Activated CD8-positive, alpha-beta memory T cell treated with anti-CD3 and anti-CD28 coated beads, Interleukin-2, amount 10 ng/mL, durations not matched to agents 7 days and 5 days (primary cell): ENCODE measurements around the gene DCLK1. TPM values are rescaled to one million over a fixed set of nuclear protein-coding genes. Genes with fewer than 3 reads are reported as not detected.

ENCODE experiments used
- ATAC-seq: fragments of 150-1000 bp; cut with Tn5 transposase; one replicate; pipeline ENCODE4 v1.10.0; 2021; ENCODE audit warnings: moderate library complexity
- CTCF ChIA-PET: fragments of 350-600 bp; sonication (Branson Sonifier 250); formaldehyde crosslinking; loops from one replicate; lab custom pipeline; 2021; ENCODE audit warnings: antibody characterized with exemption; lab: Charles Lee
- DNase-seq: peaks from one replicate; pipeline ENCODE4 v3.0.0-alpha.2; 2020
- H3K27ac Mint-ChIP-seq: one replicate; pipeline ENCODE4 v1.8.0; 2021; ENCODE audit warnings: mild to moderate bottlenecking, mixed read lengths
- H3K27me3 Mint-ChIP-seq: one replicate; pipeline ENCODE4 v1.8.0; 2021; ENCODE audit warnings: mixed read lengths
- H3K36me3 Mint-ChIP-seq: one replicate; pipeline ENCODE4 v1.8.0; 2021; ENCODE audit warnings: mild to moderate bottlenecking, mixed read lengths
- H3K4me1 Mint-ChIP-seq: one replicate; pipeline ENCODE4 v1.8.0; 2021; ENCODE audit warnings: mixed read lengths
- H3K4me3 Mint-ChIP-seq: one replicate; pipeline ENCODE4 v1.8.0; 2021; ENCODE audit warnings: mild to moderate bottlenecking, moderate library complexity, mixed read lengths
- H3K9me3 Mint-ChIP-seq: one replicate; pipeline ENCODE4 v1.8.0; 2022; ENCODE audit warnings: low read depth, mixed read lengths
- total RNA-seq, 2 experiments: library from RNA; stranded (reverse); gene quantifications; one replicate each; pipeline ENCODE4 v1.2.3, GENCODE V29; 2021

DCLK1 gene
- total RNA-seq, 2 experiments from 2014 or later: not detected

GRCh38 chr13:35865341-35866240, 265.6 kb downstream of the DCLK1 start:
- H3K9me3 Mint-ChIP-seq: peaks cover 7% of the 10 kb centered on the region
- no peak for ATAC-seq
- CTCF ChIA-PET: no interaction called here
- H3K36me3 Mint-ChIP-seq: no peaks in the 10 kb centered on the region
- H3K27ac Mint-ChIP-seq: no peak overlapping the region
- no peaks in the 10 kb centered on the region for H3K4me1 Mint-ChIP-seq
- no peak for DNase-seq
- H3K27me3 Mint-ChIP-seq: no peaks in the 10 kb centered on the region
- no peak overlapping the region for H3K4me3 Mint-ChIP-seq

GRCh38 chr13:35860661-35861060, 270.5 kb downstream of the DCLK1 start:
- no peak for ATAC-seq
- no peak for DNase-seq
- CTCF ChIA-PET: no interaction called here
- Mint-ChIP-seq H3K4me3 (no peak overlapping the region), H3K27ac (no peak overlapping the region), H3K36me3 (no peaks in the 10 kb centered on the region), H3K4me1 (peaks cover 1% of the 10 kb centered on the region), H3K27me3 (no peaks in the 10 kb centered on the region), H3K9me3 (peaks cover 7% of the 10 kb centered on the region)

- Mint-ChIP-seq H3K27ac (no peak overlapping the region), H3K9me3 (peaks cover 7% of the 10 kb centered on the region), H3K4me1 (peaks cover 2% of the 10 kb centered on the region), H3K36me3 (no peaks in the 10 kb centered on the region), H3K4me3 (no peak overlapping the region), H3K27me3 (no peaks in the 10 kb centered on the region)
- CTCF ChIA-PET: no interaction called here
- no peak for ATAC-seq
- no peak for DNase-seq
Observed at GRCh38 chr13:35859981-35860380, 271.2 kb downstream of the DCLK1 start.

- peaks cover 2% of the 10 kb centered on the region for H3K4me1 Mint-ChIP-seq
- ATAC-seq: no peak
- no peak overlapping the region for H3K4me3 Mint-ChIP-seq
- H3K9me3 Mint-ChIP-seq: peaks cover 5% of the 10 kb centered on the region
- no peak for DNase-seq
- no peaks in the 10 kb centered on the region for H3K27me3 Mint-ChIP-seq
- CTCF ChIA-PET: no interaction called here
- no peak overlapping the region for H3K27ac Mint-ChIP-seq
- H3K36me3 Mint-ChIP-seq: no peaks in the 10 kb centered on the region
Observed at GRCh38 chr13:35858665-35859064, 272.5 kb downstream of the DCLK1 start.

DNA sequence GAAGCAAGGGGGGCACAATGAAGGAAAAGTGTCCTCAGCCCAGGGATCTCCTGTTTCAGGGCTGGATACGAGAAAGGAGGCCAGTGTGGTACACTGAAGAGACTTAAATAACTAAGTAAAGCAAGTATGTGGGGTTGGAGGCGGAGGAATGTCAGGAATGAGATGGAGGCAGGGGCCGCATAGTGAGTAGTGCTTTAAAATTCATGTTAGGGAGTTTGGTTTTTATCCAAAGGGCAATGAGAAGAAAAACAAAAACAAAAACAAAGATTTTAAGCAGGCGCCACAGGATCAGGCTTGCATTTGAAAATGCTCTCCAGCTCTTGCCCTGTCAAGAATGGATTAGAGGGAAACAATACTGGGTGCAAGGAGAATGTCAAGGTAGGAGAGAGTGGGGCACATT, 273.4 kb downstream of the DCLK1 start:
- no peak for ATAC-seq
- CTCF ChIA-PET: no interaction called here
- Mint-ChIP-seq H3K27ac (no peak overlapping the region), H3K27me3 (no peaks in the 10 kb centered on the region), H3K36me3 (no peaks in the 10 kb centered on the region), H3K4me3 (no peak overlapping the region), H3K9me3 (peaks cover 5% of the 10 kb centered on the region), H3K4me1 (peaks cover 2% of the 10 kb centered on the region)
- DNase-seq: no peak

- CTCF ChIA-PET: no interaction called here
- Mint-ChIP-seq H3K9me3 (no peaks in the 10 kb centered on the region), H3K27ac (no peak overlapping the region), H3K36me3 (no peaks in the 10 kb centered on the region), H3K27me3 (no peaks in the 10 kb centered on the region), H3K4me3 (no peak overlapping the region), H3K4me1 (peaks cover 2% of the 10 kb centered on the region)
- no peak for DNase-seq
- ATAC-seq: no peak
Observed at GRCh38 chr13:35856721-35857364, 274.3 kb downstream of the DCLK1 start.

DNA sequence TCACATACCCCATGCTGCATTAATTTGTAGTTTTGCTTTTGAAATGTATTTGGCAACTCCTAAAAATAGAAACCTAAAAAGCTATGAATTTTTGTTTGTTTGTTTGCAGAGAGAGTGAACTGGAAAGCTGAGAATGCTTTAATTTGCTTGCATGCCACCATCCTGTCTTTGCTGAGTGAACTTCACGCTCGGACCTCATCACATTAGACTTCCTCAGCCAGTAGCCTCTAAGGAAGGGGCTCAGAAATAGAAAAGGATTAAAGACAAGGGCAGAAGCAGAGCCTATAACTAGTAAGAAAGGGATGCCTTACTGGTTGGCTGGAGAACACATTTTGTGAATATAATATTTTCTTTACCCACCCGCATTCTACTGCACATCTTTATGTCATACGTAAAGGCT, 275.1 kb downstream of the DCLK1 start:
- H3K27ac Mint-ChIP-seq: no peak overlapping the region
- peaks cover 2% of the 10 kb centered on the region for H3K4me1 Mint-ChIP-seq
- H3K4me3 Mint-ChIP-seq: no peak overlapping the region
- H3K36me3 Mint-ChIP-seq: no peaks in the 10 kb centered on the region
- H3K27me3 Mint-ChIP-seq: no peaks in the 10 kb centered on the region
- DNase-seq (no peak), ATAC-seq (no peak)
- CTCF ChIA-PET: no interaction called here
- no peaks in the 10 kb centered on the region for H3K9me3 Mint-ChIP-seq

DNA sequence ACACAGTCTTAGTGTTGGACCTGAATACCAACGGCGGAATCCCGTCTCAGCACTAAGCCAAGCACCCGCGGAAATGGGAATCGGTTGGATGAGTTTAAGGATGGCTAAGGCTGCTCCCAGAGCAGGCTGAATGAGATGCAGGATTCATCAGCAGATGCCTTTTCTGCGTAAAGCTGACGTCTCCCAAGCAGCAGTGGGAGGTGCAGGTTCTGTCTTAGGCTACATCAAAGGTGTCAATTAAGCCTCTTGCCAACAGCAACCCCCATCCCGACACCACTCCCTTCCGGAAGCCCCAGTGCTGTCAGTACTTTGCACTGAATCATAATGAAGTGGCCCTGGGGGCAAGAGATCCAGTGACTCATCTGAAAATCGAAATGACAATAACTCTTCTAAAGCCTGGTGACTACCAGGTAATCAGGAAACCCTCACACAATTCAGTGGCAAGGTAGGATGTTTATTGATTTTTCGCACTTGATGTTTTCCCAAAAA, 275.6 kb downstream of the DCLK1 start:
- CTCF ChIA-PET: no interaction called here
- DNase-seq: no peak

GRCh38 chr13:35854286-35854685, 276.9 kb downstream of the DCLK1 start:
- CTCF ChIA-PET: no interaction called here
- H3K27me3 Mint-ChIP-seq: no peaks in the 10 kb centered on the region
- H3K27ac Mint-ChIP-seq: no peak overlapping the region
- H3K36me3 Mint-ChIP-seq: no peaks in the 10 kb centered on the region
- peaks cover 2% of the 10 kb centered on the region for H3K4me1 Mint-ChIP-seq
- DNase-seq (no peak), ATAC-seq (no peak)
- H3K9me3 Mint-ChIP-seq: peaks cover 2% of the 10 kb centered on the region
- no peak overlapping the region for H3K4me3 Mint-ChIP-seq

More for the DNA sequence above, 275.6 kb downstream of the DCLK1 start:
- no peaks in the 10 kb centered on the region for H3K36me3 Mint-ChIP-seq
- no peak overlapping the region for H3K4me3 Mint-ChIP-seq
- H3K27ac Mint-ChIP-seq: no peak overlapping the region
- peaks cover under 1% of the 10 kb centered on the region for H3K9me3 Mint-ChIP-seq
- no peak for ATAC-seq
- H3K4me1 Mint-ChIP-seq: peaks cover 2% of the 10 kb centered on the region
- H3K27me3 Mint-ChIP-seq: no peaks in the 10 kb centered on the region

DNA sequence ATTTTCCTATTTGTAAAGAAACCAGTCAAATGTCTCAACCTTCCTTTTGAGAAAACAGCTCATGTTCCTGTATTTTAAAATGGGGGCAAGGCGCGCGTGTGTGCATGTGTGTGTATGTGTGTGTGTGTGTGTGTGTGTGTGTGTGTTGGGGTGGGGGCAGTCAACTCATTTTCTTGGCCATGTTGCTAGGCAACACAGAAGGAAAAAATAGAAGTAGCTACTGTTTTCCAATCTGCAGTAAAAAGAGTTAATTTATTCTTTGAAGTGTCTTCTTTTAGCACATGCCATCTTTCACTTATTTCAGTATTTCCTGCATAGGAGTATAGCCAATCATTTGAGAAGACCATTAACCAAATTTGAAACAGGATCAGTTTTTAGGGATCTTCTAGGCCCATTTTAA, 279.3 kb downstream of the DCLK1 start:
- H3K27ac Mint-ChIP-seq: no peak overlapping the region
- CTCF ChIA-PET: no interaction called here
- ATAC-seq: no peak
- H3K4me1 Mint-ChIP-seq: peaks cover 2% of the 10 kb centered on the region
- H3K27me3 Mint-ChIP-seq: no peaks in the 10 kb centered on the region
- DNase-seq: no peak
- peaks cover 2% of the 10 kb centered on the region for H3K9me3 Mint-ChIP-seq
- H3K36me3 Mint-ChIP-seq: no peaks in the 10 kb centered on the region
- no peak overlapping the region for H3K4me3 Mint-ChIP-seq

DNA sequence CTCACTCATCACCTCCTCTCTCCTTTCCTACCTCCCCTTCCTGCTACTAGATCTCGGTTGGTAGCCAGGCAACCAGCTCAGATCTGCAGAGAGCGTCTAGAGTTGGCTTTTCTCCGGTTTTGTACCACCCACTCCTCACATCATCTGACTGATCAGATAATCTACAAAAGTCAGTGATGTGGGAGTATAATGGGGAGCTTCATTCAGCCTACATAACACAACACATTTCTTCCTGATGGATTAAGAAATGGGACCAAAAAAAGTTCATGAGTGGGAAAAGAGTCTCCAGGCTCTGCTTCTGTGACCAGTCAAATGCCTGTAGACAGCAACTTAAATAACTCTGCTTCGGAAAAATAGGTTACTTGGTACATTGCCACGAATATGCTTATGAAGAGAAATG, 279.8 kb downstream of the DCLK1 start:
- Mint-ChIP-seq H3K27me3 (no peaks in the 10 kb centered on the region), H3K9me3 (peaks cover 2% of the 10 kb centered on the region), H3K36me3 (no peaks in the 10 kb centered on the region), H3K4me3 (no peak overlapping the region), H3K27ac (no peak overlapping the region), H3K4me1 (peaks cover 2% of the 10 kb centered on the region)
- DNase-seq (no peak), ATAC-seq (no peak)
- CTCF ChIA-PET: no interaction called here

- CTCF ChIA-PET: no interaction called here
- Mint-ChIP-seq H3K4me1 (peaks cover under 1% of the 10 kb centered on the region), H3K36me3 (no peaks in the 10 kb centered on the region), H3K27me3 (no peaks in the 10 kb centered on the region), H3K4me3 (no peak overlapping the region), H3K9me3 (peaks cover 2% of the 10 kb centered on the region), H3K27ac (no peak overlapping the region)
- DNase-seq (no peak), ATAC-seq (no peak)
Observed at GRCh38 chr13:35850569-35850968, 280.6 kb downstream of the DCLK1 start.

DNA sequence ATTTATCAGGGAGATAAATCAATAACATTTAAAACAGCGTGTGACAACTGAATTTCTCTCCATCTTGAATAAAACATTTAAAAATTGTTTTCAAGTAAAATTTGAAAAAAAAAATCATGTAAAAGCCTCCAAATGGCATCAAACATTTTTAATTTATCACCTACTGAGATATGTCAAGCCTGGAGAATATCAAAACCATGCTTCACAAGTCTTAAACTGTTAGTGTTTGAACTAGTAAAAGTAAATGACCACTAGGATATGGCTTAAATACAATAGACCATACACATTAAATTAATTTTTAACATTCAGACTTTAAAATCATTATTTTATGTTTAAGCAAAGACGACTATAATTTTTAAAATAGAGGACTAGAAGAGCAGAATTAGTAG, 281.9 kb downstream of the DCLK1 start:
- CTCF ChIA-PET: no interaction called here
- Mint-ChIP-seq H3K4me3 (no peak overlapping the region), H3K27me3 (no peaks in the 10 kb centered on the region), H3K36me3 (no peaks in the 10 kb centered on the region), H3K9me3 (peaks cover 2% of the 10 kb centered on the region), H3K27ac (no peak overlapping the region), H3K4me1 (no peaks in the 10 kb centered on the region)
- DNase-seq (no peak), ATAC-seq (no peak)
